Natural killer cell (primary cell): ENCODE measurements around the gene PPHLN1. TPM values are rescaled to one million over a fixed set of nuclear protein-coding genes. Genes with fewer than 3 reads are reported as not detected.

Source experiments
- ATAC-seq, 3 donors: fragments of 150-1000 bp in 2 of 3; fragments of 200-7000 bp in 1 of 3; cut with Tn5 transposase; 1 replicate in 1 of 3; 2 replicates in 2 of 3; pipeline ENCODE4 v1.10.0; 2021; ENCODE audit warnings: mild to moderate bottlenecking in 2 of 3, moderate library complexity in 2 of 3
- DNase-seq, 2 donors: peaks; one replicate each; pipeline versions ENCODE4 v3.0.0 to v3.0.0-alpha.2; 2013 to 2021; ENCODE audit warnings: mixed read lengths in 1 of 2
- H3K27ac ChIP-seq: one replicate; pipeline ENCODE4 v1.5.1; 2013; ENCODE audit warnings: mild to moderate bottlenecking, low read length
- H3K27me3 ChIP-seq: one replicate; pipeline ENCODE4 v1.6.1; 2013; ENCODE audit warnings: low read length; ENCODE audit not compliant: control insufficient read depth, insufficient read depth
- H3K36me3 ChIP-seq: one replicate; pipeline ENCODE4 v1.6.1; 2013; ENCODE audit warnings: low read length; ENCODE audit not compliant: control insufficient read depth, insufficient read depth
- H3K4me1 ChIP-seq: one replicate; pipeline ENCODE4 v1.6.1; 2013; ENCODE audit warnings: low read length; ENCODE audit not compliant: control insufficient read depth, insufficient read depth
- H3K4me3 ChIP-seq: one replicate; pipeline ENCODE4 v1.5.1; 2013; ENCODE audit warnings: low read length
- H3K9me3 ChIP-seq: one replicate; pipeline ENCODE4 v1.6.1; 2013; ENCODE audit warnings: low read length; ENCODE audit not compliant: control insufficient read depth, insufficient read depth
- H3K27ac Mint-ChIP-seq, 2 donors: one replicate each; pipeline ENCODE4 v1.8.0; 2022; ENCODE audit warnings: mild to moderate bottlenecking in 2 of 2, mixed read lengths in 2 of 2, moderate library complexity in 1 of 2
- H3K27me3 Mint-ChIP-seq, 2 donors: one replicate each; pipeline ENCODE4 v1.8.0; 2022; ENCODE audit warnings: low read depth in 2 of 2, mixed read lengths in 2 of 2
- H3K36me3 Mint-ChIP-seq: one replicate; pipeline ENCODE4 v1.8.0; 2022; ENCODE audit warnings: mixed read lengths
- H3K4me1 Mint-ChIP-seq, 2 donors: one replicate each; pipeline ENCODE4 v1.8.0; 2022; ENCODE audit warnings: mixed read lengths in 2 of 2
- H3K4me3 Mint-ChIP-seq: one replicate; pipeline ENCODE4 v1.8.0; 2022; ENCODE audit warnings: mild to moderate bottlenecking, moderate library complexity, mixed read lengths
- H3K9me3 Mint-ChIP-seq, 2 donors: one replicate each; pipeline ENCODE4 v1.8.0; 2022; ENCODE audit warnings: mixed read lengths in 2 of 2
- CTCF ChIP-seq: fragments of 200-600 bp; IDR thresholded peaks from one replicate; pipeline ENCODE4 v1.8.0; 2022; ENCODE audit warnings: antibody characterized with exemption
- WGBS: methylation state at CpG from one replicate; pipeline ENCODE4 v1.1.7; 2013; ENCODE audit warnings: missing lambda C conversion rate; ENCODE audit not compliant: insufficient coverage; 5-methylcytosine and 5-hydroxymethylcytosine counted together
- intact Hi-C: fragments of 100-400 bp; cut with micrococcal nuclease; formaldehyde crosslinking; loops from one replicate; pipeline ENCODE4 v1.14.2; 2022
- total RNA-seq, 4 donors: library from RNA; stranded (reverse); fragments of 120-200 nt in 1 of 4; gene quantifications; one replicate each; pipeline versions ENCODE4 v1.2.3 to v1.2.4, GENCODE V29; 2013 to 2022

PPHLN1 gene
- total RNA-seq, 3 donors from 2014 or later (not counting 1 experiment from before 2014, with no cell fraction given) = 98.2 to 101 (median 101) TPM

- Histone ChIP-seq H3K27me3 (peaks cover 23% of the 10 kb centered on the region), H3K4me1 (peaks cover 14% of the 10 kb centered on the region), H3K36me3 (no peaks in the 10 kb centered on the region), H3K27ac (no peak overlapping the region), H3K9me3 (no peaks in the 10 kb centered on the region), H3K4me3 (no peak overlapping the region)
- 67% methylated on average over 18 of the region's 18 CpGs for WGBS
- no peaks in the 10 kb centered on the region for H3K9me3 Mint-ChIP-seq
- H3K4me1 Mint-ChIP-seq = peaks cover 11 to 15% of the 10 kb centered on the region in 2 donors
- TF ChIP-seq CTCF = no peak
- DNase-seq = no peak
- H3K4me3 Mint-ChIP-seq = peak overlapping the region; percentile 77
- H3K27ac Mint-ChIP-seq = no peak overlapping the region
- H3K36me3 Mint-ChIP-seq = no peaks in the 10 kb centered on the region
- H3K27me3 Mint-ChIP-seq = peaks cover 32 to 81% of the 10 kb centered on the region in 2 donors
- no peak for ATAC-seq
- intact Hi-C loops = no loop called here
Measured at GRCh38 chr12:42482041-42482747, 156.2 kb downstream of the PPHLN1 start.

- H3K27ac ChIP-seq = no peak overlapping the region
- H3K9me3 Mint-ChIP-seq = no peaks in the 10 kb centered on the region
Measured at GRCh38 chr12:42482748-42483520, 157.0 kb downstream of the PPHLN1 start.

GRCh38 chr12:42483521-42483790, 157.5 kb downstream of the PPHLN1 start:
- H3K27ac Mint-ChIP-seq = peak overlapping the region in 1 of 2 donors; percentile 78
- intact Hi-C loops = no loop called here
- peak in 2 of 3 donors; percentile 52 to 65 for ATAC-seq

More at GRCh38 chr12:42482748-42483520, 157.0 kb downstream of the PPHLN1 start:
- peaks cover 11 to 15% of the 10 kb centered on the region in 2 donors for H3K4me1 Mint-ChIP-seq
- intact Hi-C loops = no loop called here
- Histone ChIP-seq H3K4me3 (peak overlapping the region; percentile 60), H3K36me3 (no peaks in the 10 kb centered on the region), H3K27me3 (peaks cover 23% of the 10 kb centered on the region), H3K4me1 (peaks cover 14% of the 10 kb centered on the region), H3K9me3 (no peaks in the 10 kb centered on the region)
- peaks cover 36 to 87% of the 10 kb centered on the region in 2 donors for H3K27me3 Mint-ChIP-seq
- ATAC-seq = peak; percentile 70 to 81 (median 77)
- TF ChIP-seq CTCF = peak; percentile 53
- WGBS = 1% methylated on average over 83 of the region's 83 CpGs
- H3K4me3 Mint-ChIP-seq = peak overlapping the region; percentile 82
- no peak overlapping the region for H3K27ac Mint-ChIP-seq
- no peaks in the 10 kb centered on the region for H3K36me3 Mint-ChIP-seq
- DNase-seq = peak; percentile 39 to 56

More at GRCh38 chr12:42483521-42483790, 157.5 kb downstream of the PPHLN1 start:
- H3K27ac ChIP-seq = peak overlapping the region; percentile 21
- peak overlapping the region; percentile 60 for H3K4me3 ChIP-seq
- H3K4me3 Mint-ChIP-seq = peak overlapping the region; percentile 93
- DNase-seq = peak in 1 of 2 donors; percentile 23
- no peaks in the 10 kb centered on the region for H3K36me3 Mint-ChIP-seq
- WGBS = 0% methylated on average over 30 of the region's 30 CpGs
- no peaks in the 10 kb centered on the region for H3K9me3 Mint-ChIP-seq
- H3K4me1 Mint-ChIP-seq = peaks cover 11 to 15% of the 10 kb centered on the region in 2 donors
- peaks cover 23% of the 10 kb centered on the region for H3K27me3 ChIP-seq
- TF ChIP-seq CTCF = no peak
- peaks cover 14% of the 10 kb centered on the region for H3K4me1 ChIP-seq
- H3K36me3 ChIP-seq = no peaks in the 10 kb centered on the region
- H3K9me3 ChIP-seq = no peaks in the 10 kb centered on the region
- H3K27me3 Mint-ChIP-seq = peaks cover 41 to 87% of the 10 kb centered on the region in 2 donors
